Activated naive CD4-positive, alpha-beta T cell treated with anti-CD3 and anti-CD28 coated beads, Interleukin-2, amount 10 ng/mL, durations not matched to agents 7 days and 5 days (primary cell): ENCODE measurements around the gene TVP23C.
"Not testable (repeated sequence)": the region's sequence is repeated elsewhere in the genome, so short reads cannot be mapped to it uniquely, and the experiment has no call there.

ENCODE experiments used
- CTCF ChIA-PET: fragments of 350-600 bp; sonication (Branson Sonifier 250); formaldehyde crosslinking; loops from one replicate; lab custom pipeline; 2021; ENCODE audit warnings: antibody characterized with exemption; lab: Charles Lee
- DNase-seq: peaks from one replicate; pipeline ENCODE4 v3.0.0-alpha.2; 2020
- H3K27ac Mint-ChIP-seq: one replicate; pipeline ENCODE4 v1.8.0; 2021; ENCODE audit warnings: mild to moderate bottlenecking, moderate library complexity, mixed read lengths
- H3K27me3 Mint-ChIP-seq: one replicate; pipeline ENCODE4 v1.8.0; 2021; ENCODE audit warnings: mild to moderate bottlenecking, mixed read lengths
- H3K36me3 Mint-ChIP-seq: one replicate; pipeline ENCODE4 v1.8.0; 2021; ENCODE audit warnings: mixed read lengths
- H3K4me1 Mint-ChIP-seq: one replicate; pipeline ENCODE4 v1.8.0; 2021; ENCODE audit warnings: mixed read lengths
- H3K4me3 Mint-ChIP-seq: one replicate; pipeline ENCODE4 v1.8.0; 2021; ENCODE audit warnings: mild to moderate bottlenecking, moderate library complexity, mixed read lengths
- H3K9me3 Mint-ChIP-seq: one replicate; pipeline ENCODE4 v1.8.0; 2021; ENCODE audit warnings: mixed read lengths

Gene TVP23C

DNA sequence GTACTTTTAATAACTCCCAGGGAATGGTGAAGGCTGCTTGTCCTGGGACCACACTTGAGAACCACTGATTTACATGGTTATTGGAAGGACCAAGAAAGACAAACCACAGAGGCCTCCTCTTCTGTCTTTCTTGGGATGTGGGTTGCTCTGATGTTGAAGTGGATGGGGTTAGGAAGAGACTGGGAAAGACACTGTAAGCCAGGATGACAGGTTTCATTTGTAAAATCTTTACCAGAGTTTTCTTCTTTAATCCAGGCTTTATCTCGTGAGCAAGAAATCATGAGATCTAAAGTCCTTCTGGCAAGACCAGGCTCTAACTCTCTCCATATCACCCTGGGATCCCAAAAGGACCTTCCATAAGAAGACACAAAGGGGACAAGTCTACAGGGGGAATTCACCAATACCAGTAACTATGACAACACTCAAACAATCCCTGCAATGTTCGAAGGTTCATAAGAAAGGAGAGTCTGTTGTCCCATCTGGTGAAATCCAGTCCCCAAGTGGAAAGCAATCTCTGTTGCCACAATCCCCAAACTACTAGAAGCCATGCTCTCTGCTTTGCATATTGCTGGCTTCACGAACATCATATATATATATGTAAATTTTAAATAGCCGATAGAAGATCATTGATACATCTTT is 51.1 kb downstream of the TVP23C start:
- Mint-ChIP-seq H3K4me1 (no peaks in the 10 kb centered on the region), H3K27ac (no peak overlapping the region), H3K27me3 (no peaks in the 10 kb centered on the region), H3K36me3 (no peaks in the 10 kb centered on the region), H3K4me3 (no peak overlapping the region), H3K9me3 (no peaks in the 10 kb centered on the region)
- CTCF ChIA-PET = no interaction called here
- DNase-seq = no peak

DNA sequence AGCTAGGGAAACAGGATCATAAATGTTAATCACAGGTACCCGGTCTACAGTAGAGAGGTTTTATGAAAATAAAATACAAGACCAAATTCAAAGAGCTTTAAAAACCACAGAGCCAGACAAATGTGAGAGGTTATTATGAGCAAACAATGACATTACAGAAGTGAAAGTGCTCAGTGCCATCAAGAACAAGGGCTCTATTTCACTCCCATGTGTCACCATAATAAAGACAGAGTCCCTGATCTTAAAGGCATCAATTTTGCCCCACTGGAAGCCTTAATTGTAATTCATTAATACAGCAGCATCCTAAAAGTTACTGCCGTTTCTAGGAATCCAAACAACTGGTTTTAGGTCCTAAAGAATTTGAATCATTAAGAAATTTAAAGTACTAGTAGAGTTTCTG is 52.1 kb downstream of the TVP23C start:
- Mint-ChIP-seq H3K4me3 (no peak overlapping the region), H3K27me3 (no peaks in the 10 kb centered on the region), H3K9me3 (no peaks in the 10 kb centered on the region), H3K36me3 (no peaks in the 10 kb centered on the region), H3K4me1 (no peaks in the 10 kb centered on the region), H3K27ac (no peak overlapping the region)
- DNase-seq = no peak
- CTCF ChIA-PET = interaction anchor here (0.6 kb wide), 1 partner anchor 8 kb away, joined by 3 read pairs; no protein-coding TSS in a partner anchor

DNA sequence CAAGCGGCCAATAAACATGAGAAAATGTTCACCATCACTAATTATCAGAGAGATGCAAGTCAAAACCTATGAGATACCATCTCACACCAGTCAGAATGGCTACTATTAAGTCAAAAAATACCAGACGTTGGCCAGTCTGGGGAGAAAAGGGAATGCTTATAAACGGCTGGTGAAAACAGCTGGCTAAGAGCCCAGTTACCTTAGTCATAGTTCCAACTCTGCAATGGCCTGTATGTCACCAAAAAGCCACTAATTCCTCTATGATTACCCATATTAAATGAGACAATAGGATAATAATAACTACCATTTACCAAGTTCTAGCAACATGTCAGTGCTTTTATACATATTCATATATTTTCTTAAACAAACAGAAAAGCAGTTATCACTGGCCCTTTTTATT is 52.9 kb downstream of the TVP23C start:
- H3K9me3 Mint-ChIP-seq = no peaks in the 10 kb centered on the region
- CTCF ChIA-PET = no interaction called here
- no peak for DNase-seq
- H3K27me3 Mint-ChIP-seq = no peaks in the 10 kb centered on the region
- no peak overlapping the region for H3K4me3 Mint-ChIP-seq
- no peaks in the 10 kb centered on the region for H3K4me1 Mint-ChIP-seq
- no peaks in the 10 kb centered on the region for H3K36me3 Mint-ChIP-seq
- H3K27ac Mint-ChIP-seq = no peak overlapping the region

DNA sequence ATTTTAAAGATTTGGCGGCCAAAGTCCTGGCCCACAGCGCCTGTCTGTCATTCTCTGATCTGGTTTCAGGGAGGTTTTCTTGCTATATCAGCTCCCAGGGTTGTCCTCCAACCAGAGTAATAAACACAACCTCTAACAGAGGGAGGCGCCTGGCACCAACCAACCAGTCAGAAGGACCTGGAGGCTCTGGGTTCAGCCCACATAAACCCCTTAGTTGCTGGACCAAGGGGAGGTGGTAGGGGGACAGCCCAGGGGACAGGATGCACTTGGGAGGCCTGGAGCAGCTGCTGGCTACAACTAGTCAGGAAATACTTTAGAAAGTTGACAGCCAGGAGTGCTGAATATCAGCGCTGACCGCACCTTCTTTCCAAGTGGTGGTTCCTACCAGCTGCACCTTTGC is 54.2 kb downstream of the TVP23C start:
- no peak overlapping the region for H3K4me3 Mint-ChIP-seq
- no peak for DNase-seq
- H3K4me1 Mint-ChIP-seq = no peaks in the 10 kb centered on the region
- H3K36me3 Mint-ChIP-seq = no peaks in the 10 kb centered on the region
- H3K27ac Mint-ChIP-seq = no peak overlapping the region
- no peaks in the 10 kb centered on the region for H3K9me3 Mint-ChIP-seq
- CTCF ChIA-PET = no interaction called here
- no peaks in the 10 kb centered on the region for H3K27me3 Mint-ChIP-seq

DNA sequence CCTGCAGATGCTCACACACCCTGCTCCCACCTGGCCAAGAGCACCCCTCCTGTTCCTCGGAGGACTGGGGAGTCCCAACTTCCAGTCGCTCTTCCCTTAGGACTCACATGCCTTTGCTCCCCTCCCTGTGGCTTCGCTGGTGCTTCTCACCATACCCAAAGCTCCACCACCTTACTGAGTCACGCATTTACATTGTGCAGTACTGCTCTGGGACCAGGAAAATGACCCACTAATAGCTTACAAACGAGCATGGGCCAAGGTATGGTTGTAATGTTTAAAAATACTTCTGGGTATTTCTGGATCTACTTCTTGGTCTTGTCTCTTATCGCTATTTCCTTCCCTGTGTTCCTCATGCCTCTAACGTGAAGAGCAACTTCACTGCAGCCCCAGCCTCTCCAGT is 54.8 kb downstream of the TVP23C start:
- DNase-seq = no peak
- CTCF ChIA-PET = no interaction called here
- Mint-ChIP-seq H3K27me3 (no peaks in the 10 kb centered on the region), H3K36me3 (no peaks in the 10 kb centered on the region), H3K9me3 (no peaks in the 10 kb centered on the region), H3K4me3 (no peak overlapping the region), H3K4me1 (no peaks in the 10 kb centered on the region), H3K27ac (no peak overlapping the region)

DNA sequence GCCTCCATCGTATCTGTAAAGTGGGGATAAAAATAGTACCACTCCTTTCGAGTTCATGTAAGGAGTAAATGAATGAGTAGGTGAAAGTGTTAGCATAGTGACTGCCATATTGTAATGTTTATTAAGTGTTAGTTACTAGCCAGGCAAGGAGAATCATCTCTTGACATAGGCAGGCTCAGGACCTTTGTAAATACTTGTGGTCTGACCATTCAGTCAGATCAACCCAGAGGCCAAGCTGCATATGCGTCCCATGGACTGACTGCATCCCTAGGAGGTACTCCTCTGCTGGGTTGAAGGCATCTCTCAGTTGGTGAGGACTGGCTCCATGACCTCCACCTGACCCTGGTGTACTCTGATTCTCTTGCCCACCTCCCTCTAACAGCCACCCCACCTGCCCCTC is 55.4 kb downstream of the TVP23C start:
- no peak overlapping the region for H3K4me3 Mint-ChIP-seq
- H3K27ac Mint-ChIP-seq = no peak overlapping the region
- no peaks in the 10 kb centered on the region for H3K9me3 Mint-ChIP-seq
- H3K4me1 Mint-ChIP-seq = peaks cover 1% of the 10 kb centered on the region
- peaks cover under 1% of the 10 kb centered on the region for H3K27me3 Mint-ChIP-seq
- H3K36me3 Mint-ChIP-seq = no peaks in the 10 kb centered on the region
- CTCF ChIA-PET = interaction anchor here (1.1 kb wide), 1 partner anchor 250 kb away, joined by 3 read pairs; no protein-coding TSS in a partner anchor
- no peak for DNase-seq

DNA sequence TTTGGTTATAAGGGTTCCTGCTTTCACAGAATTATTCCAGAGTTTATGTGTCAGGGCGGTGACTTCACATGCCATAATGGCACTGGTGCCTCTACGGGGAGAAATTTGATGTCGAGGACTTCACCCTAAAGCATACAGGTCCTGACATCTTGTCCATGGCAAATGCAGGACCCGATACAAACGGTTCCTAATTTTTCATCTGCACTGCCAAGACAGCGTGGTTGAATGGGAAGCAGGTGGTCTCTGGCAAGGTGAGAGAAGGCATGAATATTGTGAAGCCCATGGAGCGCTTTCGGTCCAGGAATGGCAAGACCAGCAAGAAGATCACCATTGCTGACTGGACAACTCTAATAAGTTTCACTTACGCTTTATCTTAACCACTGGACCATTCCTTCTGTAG is 56.3 kb downstream of the TVP23C start:
- Mint-ChIP-seq H3K9me3 (no peaks in the 10 kb centered on the region), H3K27ac (no peak overlapping the region), H3K4me1 (peaks cover 5% of the 10 kb centered on the region), H3K36me3 (no peaks in the 10 kb centered on the region), H3K4me3 (no peak overlapping the region), H3K27me3 (peaks cover 4% of the 10 kb centered on the region)
- CTCF ChIA-PET = interaction anchor here (1.1 kb wide), 1 partner anchor 249 kb away, joined by 3 read pairs; no protein-coding TSS in a partner anchor
- no peak for DNase-seq

DNA sequence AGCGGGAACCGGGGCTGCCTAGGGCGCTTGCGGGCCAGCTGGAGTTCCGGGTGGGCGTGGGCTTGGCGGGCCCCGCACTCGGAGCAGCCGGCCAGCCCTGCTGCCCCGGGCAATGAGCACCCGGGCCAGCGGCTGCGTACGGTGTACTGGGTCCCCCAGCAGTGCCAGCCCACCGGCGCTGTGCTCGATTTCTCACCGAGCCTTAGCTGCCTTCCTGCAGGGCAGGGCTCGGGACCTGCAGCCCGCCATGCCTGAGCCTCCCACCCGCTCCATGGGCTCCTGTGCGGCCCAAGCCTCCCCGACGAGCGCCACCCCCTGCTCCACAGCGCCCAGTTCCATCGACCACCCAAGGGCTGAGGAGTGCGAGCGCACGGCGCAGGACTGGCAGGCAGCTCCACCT is 57.6 kb downstream of the TVP23C start:
- H3K4me1 Mint-ChIP-seq, DNase-seq, H3K27me3 Mint-ChIP-seq, CTCF ChIA-PET, H3K27ac Mint-ChIP-seq, H3K36me3 Mint-ChIP-seq, H3K9me3 Mint-ChIP-seq, H3K4me3 Mint-ChIP-seq: not testable (repeated sequence)

DNA sequence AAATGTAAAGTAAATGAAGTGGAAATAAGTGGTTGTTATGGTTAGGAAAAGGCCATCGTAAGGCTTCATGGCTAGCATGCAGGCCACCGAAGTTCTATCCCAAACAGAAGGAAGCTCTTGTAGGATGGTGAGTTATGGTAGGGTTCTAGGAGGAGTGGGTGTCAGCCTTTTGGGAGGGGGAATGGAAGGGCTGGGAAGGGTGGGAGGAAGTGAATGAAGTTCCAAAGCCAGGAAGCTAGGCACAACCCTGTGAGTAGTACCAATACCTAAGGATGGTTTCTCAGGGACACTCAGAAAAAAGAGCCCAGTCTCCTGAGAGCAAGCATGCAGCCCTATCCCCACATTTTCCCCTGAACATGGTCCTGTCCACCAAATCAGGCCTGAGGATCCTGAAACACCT is 59.6 kb downstream of the TVP23C start:
- DNase-seq = no peak
- Mint-ChIP-seq H3K27ac (no peak overlapping the region), H3K9me3 (no peaks in the 10 kb centered on the region), H3K27me3 (peaks cover 4% of the 10 kb centered on the region), H3K4me1 (peaks cover 5% of the 10 kb centered on the region), H3K36me3 (no peaks in the 10 kb centered on the region), H3K4me3 (no peak overlapping the region)
- CTCF ChIA-PET = interaction anchor here (0.9 to 5.8 kb wide), 7 partner anchors 9 to 272 kb away, joined by 3 to 62 read pairs (median 4); no protein-coding TSS in a partner anchor

DNA sequence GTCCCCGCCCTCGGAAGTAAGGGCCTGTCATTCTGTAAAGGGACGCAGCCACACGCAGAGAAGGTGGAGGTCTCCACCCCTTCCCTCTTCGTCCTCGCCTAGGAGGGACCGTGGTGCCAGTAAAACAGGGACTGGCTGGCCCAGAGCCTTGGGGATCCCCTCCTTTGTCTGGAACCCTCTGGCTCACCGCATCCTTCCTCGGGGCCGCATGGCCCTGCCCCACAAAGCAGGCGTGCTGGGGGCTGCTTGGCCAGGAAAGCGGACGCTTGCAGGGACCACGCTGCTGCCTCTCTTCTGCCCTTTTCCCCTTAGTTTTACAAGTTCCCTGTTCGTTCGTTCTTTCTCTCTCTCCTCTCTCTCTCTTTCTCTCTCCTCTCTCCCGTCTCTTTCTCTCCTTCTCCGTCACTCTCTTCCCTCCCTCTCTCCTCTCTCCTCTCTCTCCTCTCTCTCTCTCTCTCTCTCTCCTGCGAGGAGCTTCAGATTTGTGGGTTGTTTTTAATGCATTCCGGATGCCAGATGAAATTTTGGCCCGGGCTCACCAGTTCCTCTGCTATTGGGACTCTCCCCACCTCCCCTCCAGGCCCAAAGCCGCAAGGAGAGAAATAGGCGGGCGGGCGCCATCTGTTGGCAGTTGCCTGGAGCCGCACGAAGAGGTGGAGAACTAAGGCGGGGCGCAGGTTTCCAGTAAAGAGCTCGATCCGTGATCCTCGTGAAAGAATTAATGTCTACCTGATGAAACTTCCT is 60.7 kb downstream of the TVP23C start:
- Mint-ChIP-seq H3K9me3 (no peaks in the 10 kb centered on the region), H3K36me3 (no peaks in the 10 kb centered on the region), H3K4me1 (peaks cover 5% of the 10 kb centered on the region), H3K27me3 (peaks cover 4% of the 10 kb centered on the region), H3K27ac (peak overlapping the region; percentile 17), H3K4me3 (no peak overlapping the region)
- CTCF ChIA-PET = interaction anchor here (0.7 to 5.8 kb wide), 12 partner anchors 7 to 271 kb away, joined by 3 to 62 read pairs (median 4); no protein-coding TSS in a partner anchor
- peak; percentile 78 for DNase-seq

DNA sequence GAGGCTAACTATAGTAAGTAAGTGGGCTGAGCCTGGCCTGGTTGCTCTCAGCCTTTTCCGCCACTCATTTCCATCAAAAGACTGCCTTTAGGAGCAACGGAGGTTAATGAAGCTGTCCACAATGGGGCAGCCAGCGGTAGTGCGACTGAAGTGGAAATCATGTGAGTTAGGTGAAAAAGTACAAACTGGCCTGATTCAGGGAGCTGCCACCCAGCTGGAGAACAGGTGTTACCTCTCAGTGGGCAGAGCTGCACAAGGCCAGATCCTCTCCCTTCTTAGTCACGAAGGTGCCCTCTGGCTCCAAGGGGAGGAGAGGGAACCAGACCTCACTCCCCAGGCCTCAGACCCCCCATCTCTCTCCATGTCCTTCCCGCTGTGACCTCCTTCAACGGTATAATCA is 61.5 kb downstream of the TVP23C start:
- Mint-ChIP-seq H3K36me3 (no peaks in the 10 kb centered on the region), H3K4me1 (peaks cover 5% of the 10 kb centered on the region), H3K9me3 (no peaks in the 10 kb centered on the region), H3K27me3 (peaks cover 4% of the 10 kb centered on the region), H3K27ac (no peak overlapping the region), H3K4me3 (no peak overlapping the region)
- no peak for DNase-seq
- CTCF ChIA-PET = interaction anchor here (1.5 to 5.8 kb wide), 2 partner anchors 243 to 269 kb away, joined by 3 to 62 read pairs; no protein-coding TSS in a partner anchor

DNA sequence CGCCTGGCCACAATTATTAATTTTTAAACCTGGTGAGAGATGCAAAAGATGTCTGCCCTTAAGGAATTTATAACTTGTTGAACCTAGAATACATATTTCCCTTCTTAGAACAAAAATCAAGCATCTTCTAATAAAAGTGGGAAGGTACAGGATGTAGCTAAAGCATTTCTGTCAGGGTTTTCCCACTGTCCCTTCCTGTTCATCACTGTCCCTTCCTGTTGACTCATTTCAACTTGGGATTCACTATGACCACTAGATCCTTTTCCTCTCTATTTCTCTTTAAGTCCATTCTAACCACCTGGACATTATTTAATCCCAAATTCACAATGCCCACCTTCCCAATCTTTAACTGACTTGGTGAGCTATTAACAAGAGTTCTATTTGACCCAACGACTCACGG is 62.0 kb downstream of the TVP23C start:
- Mint-ChIP-seq H3K4me3 (no peak overlapping the region), H3K4me1 (peaks cover 5% of the 10 kb centered on the region), H3K27ac (no peak overlapping the region), H3K27me3 (peaks cover 4% of the 10 kb centered on the region), H3K36me3 (no peaks in the 10 kb centered on the region), H3K9me3 (no peaks in the 10 kb centered on the region)
- DNase-seq = no peak
- CTCF ChIA-PET = interaction anchor here (1.5 to 5.8 kb wide), 2 partner anchors 243 to 269 kb away, joined by 3 to 62 read pairs; no protein-coding TSS in a partner anchor

DNA sequence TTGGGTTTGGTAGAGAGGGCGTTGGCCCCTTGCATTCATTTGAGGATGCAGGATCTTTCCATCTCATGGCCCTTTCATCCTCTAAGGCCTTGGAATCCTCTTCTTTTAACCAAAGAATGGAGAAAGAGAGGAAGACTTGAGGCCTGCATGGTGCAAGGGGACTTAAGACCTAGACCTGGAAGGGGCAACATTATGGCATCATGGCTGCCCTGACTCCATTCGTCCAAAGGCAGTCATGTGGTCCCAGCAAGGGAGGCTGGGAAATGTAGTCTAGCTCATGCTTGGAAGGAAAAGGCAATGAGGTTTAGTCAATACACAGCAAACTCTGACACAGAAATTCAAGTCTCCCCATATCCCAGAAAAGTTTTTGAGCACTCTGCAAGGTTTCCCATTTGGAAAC is 65.2 kb downstream of the TVP23C start:
- H3K9me3 Mint-ChIP-seq = no peaks in the 10 kb centered on the region
- H3K4me1 Mint-ChIP-seq = peaks cover 5% of the 10 kb centered on the region
- DNase-seq = no peak
- no peak overlapping the region for H3K27ac Mint-ChIP-seq
- H3K27me3 Mint-ChIP-seq = peaks cover 4% of the 10 kb centered on the region
- CTCF ChIA-PET = interaction anchor here (0.5 to 0.7 kb wide), 2 partner anchors 241 to 501 kb away, joined by 3 read pairs; no protein-coding TSS in a partner anchor
- H3K4me3 Mint-ChIP-seq = no peak overlapping the region
- no peaks in the 10 kb centered on the region for H3K36me3 Mint-ChIP-seq

DNA sequence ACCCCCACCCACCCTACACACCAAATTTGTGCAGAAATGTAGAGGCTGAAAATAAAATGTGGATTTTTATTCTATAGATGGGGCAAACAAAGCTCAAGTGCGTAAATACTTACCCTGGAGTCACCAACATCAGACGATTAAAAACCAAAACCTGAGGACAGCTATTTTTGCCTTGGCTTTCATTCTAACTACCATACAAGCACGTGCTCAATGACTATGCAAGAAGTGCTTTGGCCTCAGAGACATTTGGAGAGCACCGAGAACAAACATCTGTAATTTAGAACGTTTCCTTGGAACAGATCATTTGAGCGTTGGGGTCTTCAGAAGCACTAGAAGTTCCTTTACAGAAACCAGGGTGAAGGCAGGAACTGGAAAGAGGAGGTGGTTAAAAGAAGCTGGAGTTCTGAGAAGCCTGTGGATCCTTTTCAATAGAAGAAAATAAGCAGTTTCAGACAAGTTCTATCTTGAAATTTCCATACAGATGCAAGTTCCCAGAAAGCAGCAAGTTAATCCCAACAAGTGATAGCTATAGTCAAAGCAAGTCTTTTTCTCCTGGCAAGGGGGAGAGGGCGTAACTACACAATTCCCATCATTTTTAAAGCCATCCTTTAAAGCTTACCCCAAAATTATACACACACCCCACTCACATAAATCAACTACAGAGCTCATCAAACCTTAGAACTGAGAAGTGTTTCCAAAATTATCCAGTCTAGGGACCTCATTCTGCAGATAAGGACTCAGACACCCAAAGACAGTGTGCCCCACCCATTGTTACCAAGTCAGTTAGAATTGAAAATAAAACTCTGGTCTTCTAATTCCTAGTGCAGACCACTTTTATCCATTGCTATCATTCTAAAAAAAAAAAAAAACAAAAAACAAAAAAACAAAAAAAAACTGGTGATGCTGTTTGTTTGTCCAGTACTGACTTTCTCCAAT is 66.3 kb downstream of the TVP23C start:
- no peak for DNase-seq
- no peak overlapping the region for H3K27ac Mint-ChIP-seq
- CTCF ChIA-PET = no interaction called here
- no peaks in the 10 kb centered on the region for H3K36me3 Mint-ChIP-seq
- H3K4me1 Mint-ChIP-seq = no peaks in the 10 kb centered on the region
- no peaks in the 10 kb centered on the region for H3K9me3 Mint-ChIP-seq
- H3K4me3 Mint-ChIP-seq = no peak overlapping the region
- H3K27me3 Mint-ChIP-seq = no peaks in the 10 kb centered on the region
